Stimulated activated CD4-positive, alpha-beta T cell treated with anti-CD3 and anti-CD28 coated beads, TNF-alpha, amount 100 ng/mL, for 4 hours (primary cell): ENCODE data around the gene TPGS1.

Experiments
- DNase-seq, 3 experiments: peaks; one replicate each; pipeline ENCODE4 v3.0.0-alpha.2; 2020; ENCODE audit warnings: low read depth in 3 of 3

Gene TPGS1

DNA sequence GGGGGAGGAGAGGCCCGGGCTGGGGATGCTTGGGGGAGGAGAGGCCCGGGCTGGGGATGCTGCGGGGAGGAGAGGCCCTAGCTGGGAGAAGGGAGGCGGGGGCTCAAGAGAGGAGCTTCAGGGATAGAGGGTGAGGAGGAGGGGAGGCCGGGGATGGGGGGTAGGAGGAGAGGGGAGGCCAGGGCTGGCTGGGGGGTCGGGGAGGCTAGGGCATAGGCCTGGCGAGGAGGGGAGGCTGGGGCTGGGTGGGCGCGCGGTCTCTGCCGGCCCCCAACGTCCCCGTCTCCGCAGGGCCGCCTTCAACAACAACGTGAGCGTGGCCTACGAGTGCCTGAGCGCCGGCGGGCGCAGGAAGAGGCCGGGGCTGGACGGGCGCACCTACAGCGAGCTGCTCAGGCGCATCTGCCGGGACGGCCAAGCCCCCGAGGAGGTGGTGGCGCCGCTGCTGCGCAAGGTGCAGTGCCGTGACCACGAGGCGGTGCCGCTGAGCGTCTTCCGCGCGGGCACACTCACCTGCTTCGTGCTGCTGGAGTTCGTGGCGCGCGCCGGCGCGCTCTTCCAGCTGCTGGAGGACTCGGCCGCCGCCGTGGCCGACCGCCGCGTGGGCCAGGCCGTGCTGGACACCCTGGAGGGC lies 11.4 kb downstream of the TPGS1 start:
- peak; percentile 32 to 45 (median 42) for DNase-seq

DNA sequence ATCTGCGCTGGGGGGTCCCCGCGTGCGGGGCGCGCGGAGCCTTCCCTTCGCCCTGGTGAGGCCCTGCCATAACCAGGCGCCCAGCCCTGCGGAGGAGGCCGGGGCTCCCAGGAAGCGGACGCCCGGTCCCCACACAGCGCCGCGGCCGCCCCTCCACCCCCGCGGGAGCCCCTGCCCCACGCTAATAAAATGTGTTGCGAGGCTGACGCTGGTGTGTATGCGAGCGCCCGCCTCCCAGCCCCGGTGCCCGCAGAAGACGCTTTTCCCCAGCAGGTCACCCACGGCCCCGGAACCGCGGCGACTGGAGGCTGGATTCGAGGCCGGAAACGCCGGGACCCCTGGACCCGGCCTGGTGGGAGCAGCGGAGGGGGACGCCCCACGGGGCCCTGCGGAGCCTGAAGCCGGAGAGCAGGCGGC lies 12.2 kb downstream of the TPGS1 start:
- no peak for DNase-seq

DNA sequence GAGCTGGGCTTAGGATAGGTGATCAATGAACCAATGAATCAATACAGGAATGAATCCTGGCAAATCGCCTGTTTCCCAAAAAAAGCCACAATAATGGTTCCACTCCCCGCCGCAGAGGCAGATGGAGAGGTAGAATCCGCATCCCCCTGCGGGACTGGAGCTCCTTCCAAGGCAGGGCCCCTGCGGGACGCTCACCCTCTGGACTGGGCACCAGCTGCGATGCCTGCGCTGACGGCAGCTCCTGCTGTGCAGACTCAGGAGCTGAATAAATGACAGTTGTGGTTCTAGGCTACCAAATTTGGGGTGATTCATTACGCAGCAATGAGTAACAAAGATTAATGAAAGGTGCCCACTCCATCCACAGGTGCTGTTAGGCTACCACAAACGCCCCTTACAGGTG lies 15.4 kb downstream of the TPGS1 start:
- no peak for DNase-seq

DNA sequence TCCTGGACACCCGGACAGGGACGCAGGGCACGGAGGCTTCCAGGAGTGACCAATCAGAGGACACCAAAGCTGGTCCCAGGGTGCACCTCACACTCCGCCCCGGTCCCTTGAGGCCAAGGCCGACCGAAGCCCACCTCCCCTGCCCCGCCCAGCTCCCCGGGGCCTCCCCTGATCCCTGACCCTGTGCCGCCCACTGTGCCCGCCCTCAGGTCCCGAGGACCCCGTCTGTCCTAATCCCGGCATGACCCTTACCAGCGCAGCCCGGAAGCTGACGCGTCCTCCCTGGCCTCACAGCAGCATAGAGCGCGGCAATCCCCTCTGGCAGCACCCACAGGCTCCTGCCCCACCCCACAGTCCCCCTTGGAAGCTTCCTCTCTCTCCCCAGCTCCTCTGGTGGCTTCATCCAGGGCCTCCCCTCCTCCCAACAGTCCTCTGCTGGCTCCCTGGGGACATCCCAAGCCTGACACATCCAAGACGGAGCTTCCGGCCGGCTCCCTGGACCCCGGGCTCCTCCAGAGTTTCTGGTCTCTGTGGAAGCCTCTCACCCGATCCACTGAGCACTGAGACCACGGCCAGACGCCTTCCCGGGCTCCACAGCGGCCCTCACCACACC lies 16.9 kb downstream of the TPGS1 start:
- DNase-seq, result no peak

DNA sequence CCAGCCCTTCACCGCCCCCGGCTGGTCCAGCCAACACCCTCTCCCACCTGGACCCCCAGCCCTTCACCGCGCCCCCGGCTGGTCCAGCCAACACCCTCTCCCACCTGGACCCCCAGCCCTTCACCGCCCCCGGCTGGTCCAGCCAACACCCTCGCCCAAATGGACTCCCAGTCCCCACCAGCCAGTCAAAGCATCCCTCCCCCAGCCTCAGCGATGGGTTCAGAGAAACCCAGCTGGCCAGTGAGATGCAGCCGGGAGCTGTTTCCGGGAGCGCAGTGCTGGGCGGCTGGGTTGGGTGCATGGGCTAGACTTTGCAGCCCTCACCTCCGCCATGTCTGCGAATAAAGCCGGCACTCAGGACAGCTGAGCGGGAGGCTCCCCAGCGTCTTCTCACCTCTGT lies 17.7 kb downstream of the TPGS1 start:
- no peak for DNase-seq

DNA sequence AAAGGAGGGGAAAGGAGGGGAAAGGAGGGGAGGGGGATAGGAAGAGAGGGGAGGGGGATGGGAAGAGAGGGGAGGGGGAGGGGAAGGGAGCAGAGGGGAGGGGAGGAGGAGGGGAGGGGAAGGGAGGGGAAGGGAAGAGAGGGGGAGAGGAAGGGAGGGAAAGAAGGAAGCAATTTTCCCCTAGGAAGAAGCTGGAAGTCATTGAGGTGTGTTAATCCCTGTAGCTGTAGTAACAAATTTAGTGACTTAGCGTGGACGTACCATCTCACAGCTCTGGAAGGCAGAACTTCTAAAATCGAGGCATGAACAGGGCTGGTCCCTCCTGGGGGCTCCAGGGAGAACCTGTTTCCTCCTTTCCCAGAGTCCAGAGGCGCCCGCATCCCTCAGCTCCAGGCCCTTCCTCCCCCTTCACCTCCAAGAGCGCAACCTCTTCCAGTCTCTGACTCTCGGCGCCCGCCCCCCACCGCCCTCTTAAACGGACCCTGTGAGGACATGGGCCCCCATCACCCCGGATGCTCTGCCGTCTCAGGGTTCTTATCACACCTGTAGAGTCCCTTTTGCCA lies 18.6 kb downstream of the TPGS1 start:
- DNase-seq, result no peak

DNA sequence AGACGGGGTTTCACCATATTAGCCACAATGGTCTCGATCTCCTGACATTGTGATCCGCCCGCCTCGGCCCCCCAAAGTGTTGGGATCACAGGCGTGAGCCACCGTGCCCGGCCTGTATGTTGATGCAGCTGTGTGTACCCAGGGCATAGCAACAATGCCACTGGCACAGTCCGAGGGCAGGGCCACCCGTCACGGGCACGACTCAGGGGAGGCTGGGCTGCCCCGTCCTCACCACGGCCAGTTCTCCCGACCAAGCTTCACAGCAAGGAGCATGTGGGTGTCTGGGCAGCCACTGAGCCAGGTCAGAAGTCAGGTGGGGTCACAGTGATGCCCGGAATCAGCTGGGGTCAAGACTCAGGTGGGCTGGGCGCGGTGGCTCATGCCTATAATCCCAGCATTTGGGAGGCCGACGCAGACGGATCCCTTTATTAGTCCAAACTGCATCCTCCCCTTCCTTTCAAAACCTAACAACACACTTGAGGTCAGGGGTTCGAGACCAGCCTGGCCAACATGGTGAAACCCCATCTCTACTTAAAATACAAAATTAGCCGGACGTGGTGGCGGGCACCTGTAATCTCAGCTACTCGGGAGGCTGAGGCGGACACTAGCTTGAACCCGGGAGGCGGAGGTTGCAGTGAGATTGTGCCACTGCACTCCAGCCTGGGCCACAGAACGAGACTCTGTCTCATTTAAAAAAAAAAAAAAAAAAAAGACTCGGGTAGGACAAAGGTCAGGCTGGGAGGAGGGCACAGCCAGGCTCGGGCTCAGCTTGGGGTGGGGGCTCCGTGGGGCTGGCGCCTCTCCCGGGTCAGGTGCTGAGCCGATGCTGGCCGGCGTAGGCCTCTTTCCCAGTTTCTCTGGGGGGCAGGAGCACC lies 23.1 kb downstream of the TPGS1 start:
- DNase-seq, result no peak

DNA sequence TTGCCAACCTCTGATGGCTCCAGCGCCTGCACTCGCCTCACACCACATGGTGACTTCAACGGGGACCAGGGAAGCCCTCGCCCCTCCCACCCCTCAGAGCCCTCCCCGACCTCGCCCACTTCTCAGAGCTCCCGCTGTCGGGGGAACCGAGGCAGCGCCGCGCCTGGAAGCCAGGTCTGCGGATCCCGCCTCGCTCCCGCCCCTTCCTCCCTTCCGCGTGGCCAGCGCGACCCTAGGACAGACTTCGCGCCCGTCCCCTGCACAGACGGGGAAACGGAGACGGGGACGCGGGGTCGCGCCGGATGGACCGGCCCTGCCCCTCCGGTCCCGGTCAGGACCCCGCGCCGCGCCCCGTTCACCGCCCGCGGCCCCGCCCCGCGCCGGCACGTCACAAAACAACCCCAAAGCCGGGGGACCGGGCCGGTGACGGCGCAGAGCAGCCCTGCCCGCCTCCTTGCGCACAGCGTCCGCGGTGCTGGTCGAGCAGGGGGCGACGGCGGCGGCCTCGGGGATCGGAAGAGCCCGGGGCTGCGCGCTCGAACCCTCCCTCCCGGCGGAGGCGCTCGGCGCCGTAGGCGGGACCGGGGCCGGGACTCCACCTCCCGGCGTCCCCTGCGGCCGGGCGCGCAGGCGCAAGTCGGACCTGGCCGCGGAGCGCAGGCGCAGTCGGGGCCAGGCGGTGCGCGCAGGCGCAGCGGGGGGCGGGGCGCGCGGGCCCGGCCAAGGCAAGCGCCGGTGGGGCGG lies 23.9 kb downstream of the TPGS1 start:
- DNase-seq, result peak; percentile 79 to 83 (median 80)

DNA sequence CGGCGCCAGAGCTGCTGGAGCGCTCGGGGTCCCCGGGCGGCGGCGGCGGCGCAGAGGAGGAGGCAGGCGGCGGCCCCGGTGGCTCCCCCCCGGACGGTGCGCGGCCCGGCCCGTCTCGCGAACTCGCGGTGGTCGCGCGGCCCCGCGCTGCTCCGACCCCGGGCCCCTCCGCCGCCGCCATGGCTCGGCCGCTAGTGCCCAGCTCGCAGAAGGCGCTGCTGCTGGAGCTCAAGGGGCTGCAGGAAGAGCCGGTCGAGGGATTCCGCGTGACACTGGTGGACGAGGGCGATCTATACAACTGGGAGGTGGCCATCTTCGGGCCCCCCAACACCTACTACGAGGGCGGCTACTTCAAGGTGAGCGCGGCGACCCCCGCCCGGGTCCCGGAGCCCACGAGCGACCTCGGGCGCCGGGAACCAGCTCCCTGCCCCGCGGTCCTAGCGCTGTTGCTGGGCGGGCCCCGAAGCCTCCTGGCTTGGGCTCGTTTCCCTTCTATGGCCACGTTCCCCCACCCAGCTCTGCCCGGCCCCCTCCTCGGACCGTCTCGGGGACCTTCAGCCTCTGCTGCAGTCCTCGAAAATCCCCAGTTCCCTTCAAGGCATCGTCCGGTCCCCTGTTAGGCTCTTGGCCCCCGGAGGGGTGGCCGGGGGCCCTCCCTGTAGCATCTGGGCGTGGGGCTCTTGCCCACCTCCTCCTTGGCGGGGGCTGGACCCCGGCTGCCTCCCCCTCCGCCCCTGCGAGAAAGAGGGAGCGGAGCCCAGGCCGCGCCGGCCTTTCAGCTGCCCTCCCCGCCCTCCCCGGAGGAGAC lies 24.7 kb downstream of the TPGS1 start, which contains the start of gene CDC34:
CDC34 (plus strand) TSS at position 8 of the 808 bp plus-strand sequence; CDS start at position 180, 172 bp downstream.
- DNase-seq, result no peak

DNA sequence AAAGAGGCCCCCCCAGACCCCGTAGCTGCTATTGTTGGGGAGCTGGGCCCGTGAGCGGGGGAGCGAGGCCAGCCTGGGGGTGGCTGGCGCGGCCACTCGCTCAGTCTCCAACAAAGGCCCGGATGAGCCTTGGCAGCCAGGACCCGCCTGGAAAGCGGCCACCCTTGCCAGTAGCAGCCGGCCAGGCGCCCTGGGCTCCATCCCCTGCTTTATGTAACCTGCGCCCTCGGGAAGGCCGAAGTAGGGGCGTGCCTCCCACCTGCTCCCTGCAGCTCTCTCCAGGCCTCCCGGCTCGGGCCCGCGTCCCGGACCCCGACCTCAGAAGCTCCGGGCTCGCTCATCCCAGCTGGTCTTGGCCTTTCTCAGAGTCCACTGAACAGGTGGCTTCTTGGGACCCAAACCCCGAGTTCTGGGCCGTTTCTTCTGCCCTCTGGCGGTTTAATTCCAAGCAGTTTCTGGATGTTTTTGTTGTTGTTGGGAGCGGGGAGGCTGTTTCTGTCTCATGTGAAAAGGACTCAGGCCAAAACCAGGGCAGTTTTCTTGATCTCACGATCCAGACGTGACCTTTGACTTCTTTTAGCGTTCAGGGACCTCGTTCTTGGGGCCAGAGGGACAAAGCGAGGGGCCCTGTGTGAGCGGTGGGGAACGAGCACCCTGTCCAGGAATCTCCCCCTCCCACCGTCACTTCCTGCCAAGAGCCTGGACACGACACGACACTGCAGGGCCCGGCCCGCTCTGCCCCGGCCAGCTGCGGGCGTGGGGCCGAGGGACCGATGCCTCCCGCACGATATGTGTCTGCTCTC lies 25.5 kb downstream of the TPGS1 start:
- no peak for DNase-seq

DNA sequence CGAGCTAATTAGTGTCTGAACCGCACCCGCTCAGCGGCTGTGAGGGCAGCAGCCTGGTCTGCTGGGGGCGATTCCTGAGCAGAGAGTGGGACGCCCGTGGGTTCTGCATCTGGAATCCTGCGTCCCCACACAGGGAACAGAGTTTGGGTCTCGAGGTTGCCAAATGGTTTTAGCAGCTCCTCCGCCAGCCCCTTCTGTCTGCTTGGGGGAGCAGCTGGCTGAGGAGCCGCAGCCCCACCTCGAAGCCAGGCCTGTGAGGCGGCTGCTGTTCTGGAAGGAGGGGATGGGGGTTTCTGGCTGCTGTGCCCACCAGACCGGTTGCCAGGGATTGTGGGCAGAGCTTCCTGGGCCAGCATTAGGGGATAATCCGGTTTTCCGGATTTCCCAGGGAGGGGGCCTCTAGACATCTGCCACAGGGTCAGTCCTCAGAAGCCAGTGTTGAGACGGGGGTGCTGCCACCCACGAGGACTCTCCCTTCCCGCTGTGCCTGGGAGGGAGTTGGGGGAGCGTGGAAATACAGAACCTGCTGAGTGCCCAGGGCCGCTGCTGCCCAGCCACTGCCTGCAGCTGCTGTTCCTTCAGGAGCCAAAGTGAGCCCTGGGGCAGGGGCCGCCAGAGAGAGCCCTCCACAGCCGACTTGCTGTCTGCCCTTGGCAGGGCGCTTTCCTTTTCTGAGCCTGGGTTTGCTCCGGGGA lies 26.2 kb downstream of the TPGS1 start:
- no peak for DNase-seq

DNA sequence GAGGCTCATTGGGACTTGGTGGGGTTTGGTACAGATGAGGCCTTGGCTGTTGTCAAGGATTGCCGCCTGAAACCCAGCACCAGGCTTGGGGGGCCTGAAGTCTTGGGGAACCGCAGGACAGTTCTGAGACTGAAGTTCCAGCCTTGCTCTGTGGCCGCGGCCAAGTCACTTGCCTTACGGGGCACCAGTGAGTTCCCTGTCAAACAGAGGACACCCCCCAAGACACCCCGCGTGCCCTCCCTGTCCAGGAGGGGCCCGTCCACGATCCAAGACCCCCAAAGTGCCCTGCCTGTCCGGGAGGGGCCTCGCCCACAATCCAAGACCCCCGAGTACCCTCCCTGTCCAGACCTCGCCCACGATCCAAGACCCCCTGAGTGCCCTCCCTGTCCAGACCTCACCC lies 26.8 kb downstream of the TPGS1 start:
- no peak for DNase-seq

DNA sequence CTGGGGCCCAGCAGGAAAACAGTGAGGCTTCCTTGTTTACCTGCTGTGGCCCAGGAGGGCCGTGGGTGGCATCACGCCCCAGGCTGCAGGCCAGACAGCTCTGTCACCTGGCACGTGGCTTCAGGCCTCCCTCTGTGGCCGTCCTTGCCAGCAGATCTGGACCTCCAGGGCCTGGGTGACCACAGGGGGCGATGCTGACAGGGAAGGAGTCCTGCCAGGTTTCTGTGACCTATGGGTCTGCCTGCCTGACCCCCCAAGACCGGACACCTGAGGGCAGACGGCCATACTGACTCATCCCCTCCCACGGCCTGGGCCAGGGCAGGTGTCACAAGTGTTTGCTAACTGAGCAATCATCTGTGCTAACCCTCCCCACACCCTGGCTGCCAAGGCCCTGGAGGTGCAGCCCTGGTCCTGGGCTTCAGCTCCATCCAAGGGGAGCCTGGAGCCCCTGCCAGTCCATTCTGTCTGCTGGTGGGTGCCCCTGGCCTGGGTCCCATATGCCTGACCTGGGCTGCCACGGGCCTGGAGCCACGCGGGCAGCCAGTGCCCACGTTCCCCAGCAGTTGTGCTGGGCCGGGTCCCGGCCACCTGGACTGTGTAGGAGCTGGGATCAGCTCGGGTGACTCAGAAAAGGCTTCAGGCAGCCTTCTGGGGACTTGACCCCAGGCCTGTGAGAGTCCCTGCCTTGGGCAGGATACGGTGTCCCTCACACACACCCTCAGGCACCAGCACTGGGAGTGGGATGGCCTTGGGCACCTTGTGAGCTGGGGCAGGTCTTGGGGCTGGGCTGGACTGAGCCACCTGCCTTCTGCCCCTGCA lies 27.9 kb downstream of the TPGS1 start:
- DNase-seq, result no peak

DNA sequence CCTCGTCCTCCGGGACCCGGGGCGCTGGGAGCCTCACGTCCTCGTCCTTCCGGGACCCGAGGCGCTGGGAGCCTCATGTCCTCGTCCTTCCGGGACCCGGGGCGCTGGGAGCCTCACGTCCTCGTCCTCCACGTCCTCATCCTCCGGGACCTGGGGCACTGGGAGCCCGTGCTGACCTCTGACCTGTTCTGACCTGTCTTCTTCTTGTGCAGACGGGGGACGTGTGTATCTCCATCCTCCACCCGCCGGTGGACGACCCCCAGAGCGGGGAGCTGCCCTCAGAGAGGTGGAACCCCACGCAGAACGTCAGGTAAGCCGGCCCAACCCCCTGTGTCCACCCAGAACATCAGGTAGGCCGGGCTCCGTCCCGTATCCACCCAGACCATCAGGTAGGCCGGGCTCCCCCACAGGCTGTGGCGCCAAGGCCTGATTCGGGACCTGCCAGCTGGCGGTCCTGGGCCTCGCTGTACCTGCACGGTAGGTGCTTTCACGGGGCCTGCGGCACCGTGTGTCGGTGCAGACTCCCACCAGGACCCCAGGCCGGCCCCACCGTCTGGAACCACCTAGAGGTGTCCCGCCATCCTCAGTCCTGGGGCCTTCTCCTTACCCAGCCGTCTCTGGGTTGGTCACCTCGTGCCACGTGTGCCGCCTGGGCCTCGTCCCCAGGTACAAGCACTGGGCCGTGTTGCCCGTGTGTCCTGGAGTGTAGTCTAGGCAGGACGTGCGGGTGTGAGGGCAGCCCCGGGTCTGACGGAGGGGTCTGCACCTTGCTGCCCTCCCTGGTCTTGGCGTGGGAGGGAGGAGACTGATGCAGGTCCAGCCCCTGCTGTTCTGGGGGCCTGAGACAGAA lies 29.0 kb downstream of the TPGS1 start:
- DNase-seq, result no peak

DNA sequence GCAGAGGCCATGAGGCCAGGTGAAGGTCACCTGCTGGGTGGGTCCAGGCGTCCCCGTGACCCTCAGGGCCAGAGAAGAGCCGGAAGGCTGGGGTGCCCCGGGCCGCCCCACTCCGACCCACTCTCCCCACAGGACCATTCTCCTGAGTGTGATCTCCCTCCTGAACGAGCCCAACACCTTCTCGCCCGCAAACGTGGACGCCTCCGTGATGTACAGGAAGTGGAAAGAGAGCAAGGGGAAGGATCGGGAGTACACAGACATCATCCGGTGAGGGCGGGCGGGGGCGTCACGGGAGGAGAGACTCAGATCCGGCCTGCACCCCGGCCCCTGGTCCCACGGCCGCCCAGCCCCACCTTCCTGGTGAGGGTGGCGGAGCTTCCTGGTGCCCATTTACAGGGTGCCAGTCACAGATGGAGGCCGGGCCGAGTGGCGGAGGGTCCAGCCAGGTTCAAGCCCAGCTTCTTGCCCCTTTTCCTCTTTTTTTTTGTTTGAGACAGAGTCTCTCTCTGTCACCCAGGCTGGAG lies 29.6 kb downstream of the TPGS1 start:
- DNase-seq, result no peak

DNA sequence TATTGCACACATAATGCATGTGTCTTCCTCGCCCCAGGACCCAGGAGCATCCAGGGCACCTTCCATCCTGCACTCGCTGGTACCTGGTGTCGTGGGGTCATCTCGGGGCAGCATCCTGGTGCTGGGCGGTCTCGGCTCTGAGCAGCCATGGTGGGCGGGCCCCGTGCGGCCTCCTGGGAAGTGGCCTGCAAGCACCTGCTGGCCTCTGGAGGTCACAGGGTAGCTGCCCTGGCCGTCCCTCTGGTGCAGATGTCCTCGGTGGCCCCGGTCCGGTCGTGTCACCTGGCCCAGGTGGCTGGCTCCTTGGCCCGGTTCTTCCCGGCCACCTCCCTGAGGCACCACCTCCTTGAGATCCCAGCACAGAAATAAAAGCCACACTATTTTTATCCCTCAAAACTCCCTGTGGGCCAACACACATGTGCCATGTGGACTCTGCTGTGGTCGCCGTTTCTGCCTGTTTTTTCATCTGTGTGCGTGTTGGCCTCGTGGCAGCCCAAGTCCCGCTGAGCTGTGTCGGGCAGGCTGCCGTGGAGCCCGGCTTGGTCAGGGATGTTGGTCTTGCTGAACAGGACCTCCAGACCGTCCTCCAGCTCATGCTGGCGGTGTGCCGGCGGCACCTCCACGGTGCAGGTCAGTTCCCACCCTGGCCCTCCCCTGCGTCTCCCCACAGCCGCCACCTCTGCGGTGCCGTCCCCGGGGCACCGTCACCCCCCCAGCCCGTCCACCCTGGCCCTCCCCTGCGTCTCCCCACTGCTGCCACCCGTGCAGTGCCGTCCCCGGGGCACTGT lies 31.5 kb downstream of the TPGS1 start:
- DNase-seq, result no peak
